K562 (cell line): ENCODE measurements around the gene CD151. TPM values are rescaled to one million over a fixed set of nuclear protein-coding genes. Genes with fewer than 3 reads are reported as not detected.

Experiments used
- GTF2A2 ChIP-seq: IDR thresholded peaks from 2 replicates; pipeline ENCODE4 v1.6.1; 2016; ENCODE audit warnings: mild to moderate bottlenecking, missing genetic modification characterization, missing compliant biosample characterization
- JUN ChIP-seq, 2 experiments: sonication (generic) in 1 of 2; formaldehyde crosslinking in 1 of 2; IDR thresholded peaks; 2 replicates each; pipeline versions ENCODE4 v1.6.1 to v1.8.0; 2012 to 2022; ENCODE audit warnings: borderline replicate concordance in 2 of 2, mild to moderate bottlenecking in 2 of 2, improper control_type of control experiment in 1 of 2, low read depth in 1 of 2, low read length in 1 of 2, missing genetic modification reagents in 1 of 2
- NBN ChIP-seq: fragments of 450-650 bp; IDR thresholded peaks from 2 replicates; pipeline ENCODE4 v1.6.1; 2016; ENCODE audit warnings: low read depth, mild to moderate bottlenecking
- NFE2 ChIP-seq: IDR thresholded peaks from 2 replicates; pipeline ENCODE4 v1.6.1; 2014; ENCODE audit warnings: antibody characterized with exemption, low read depth
- RBM14 ChIP-seq: fragments of 200-400 bp; formaldehyde crosslinking; IDR thresholded peaks from 2 replicates; pipeline ENCODE4 v1.6.1; 2018; ENCODE audit warnings: low read depth, mild to moderate bottlenecking, low read length, moderate library complexity, borderline replicate concordance; ENCODE audit not compliant: insufficient read depth
- RFX7 ChIP-seq: fragments of 250-450 bp; sonication (Bioruptor Pico); IDR thresholded peaks from 2 replicates; pipeline ENCODE4 v1.5.1; 2021; ENCODE audit warnings: mild to moderate bottlenecking
- SAFB2 ChIP-seq: fragments of 200-400 bp; formaldehyde crosslinking; IDR thresholded peaks from 2 replicates; pipeline ENCODE4 v1.6.1; 2018; ENCODE audit warnings: borderline replicate concordance, low read length, low read depth, moderate library complexity; ENCODE audit not compliant: severe bottlenecking
- U2AF2 ChIP-seq: fragments of 200-400 bp; formaldehyde crosslinking; optimal IDR thresholded peaks from 2 replicates; pipeline ENCODE3; 2017; ENCODE audit warnings: low read depth, mild to moderate bottlenecking, low read length
- ZFP1 ChIP-seq: fragments of 450-650 bp; formaldehyde crosslinking; IDR thresholded peaks from 2 replicates; pipeline ENCODE4 v1.4.0; 2020; ENCODE audit warnings: mild to moderate bottlenecking, mixed read lengths
- ZNF232 ChIP-seq: sonication (generic); formaldehyde crosslinking; IDR thresholded peaks from 2 replicates; pipeline ENCODE4 v1.8.0; 2022; ENCODE audit warnings: mild to moderate bottlenecking, missing genetic modification reagents
- ZNF764 ChIP-seq: fragments of 250-450 bp; sonication (Bioruptor Pico); IDR thresholded peaks from 2 replicates; pipeline ENCODE4 v1.4.0; 2020; ENCODE audit warnings: low read depth, mild to moderate bottlenecking, moderate library complexity
- polyA plus RNA-seq, 8 experiments: library from polyadenylated mRNA; depleted of rRNA in 4 of 8; stranded (reverse) in 5 of 8; unstranded in 3 of 8; fragments of >200 nt; fragmentation: Nextera tagmentation in 2 of 8; fragmentation: Illumina TruSeq in 1 of 8; extraction: Ambion mirVana in 2 of 8; extraction: Trizol in 1 of 8; gene quantifications; 2 replicates each; pipeline versions ENCODE4 v1.2.1 to v1.2.3, GENCODE V29; 2011 to 2014; ENCODE audit warnings: inconsistent platforms in 1 of 8, missing spikeins in 1 of 8
- total RNA-seq, 7 experiments: library from RNA; depleted of rRNA in 6 of 7; stranded (reverse); fragments of >200 nt in 6 of 7; fragmentation: Illumina TruSeq in 2 of 7; extraction: Trizol in 2 of 7; gene quantifications; 2 replicates each; pipeline versions ENCODE4 v1.2.1 to v1.2.3, GENCODE V29; 2011 to 2021; ENCODE audit warnings: low replicate concordance in 1 of 7
- TF ChIP-seq, protein P1 (sequence below), 2 experiments: fragments of 450-650 bp; conservative IDR thresholded peaks; 2 replicates each; pipeline ENCODE4 v1.6.1; 2017; ENCODE audit warnings: mild to moderate bottlenecking in 2 of 2, moderate library complexity in 2 of 2
- TF ChIP-seq, protein P2 (sequence below): fragments of 250-450 bp; sonication (Bioruptor Pico); IDR thresholded peaks from 2 replicates; pipeline ENCODE4 v1.8.0; 2022; ENCODE audit warnings: moderate library complexity, mild to moderate bottlenecking, inconsistent platforms
- TF ChIP-seq, protein P3 (sequence below): fragments of 250-450 bp; sonication (Bioruptor Pico); IDR thresholded peaks from 2 replicates; pipeline ENCODE4 v1.6.1; 2021; ENCODE audit warnings: mild to moderate bottlenecking
- TF ChIP-seq, protein P4 (sequence below), 2 experiments: fragments of 450-650 bp; IDR thresholded peaks; 2 replicates each; pipeline ENCODE4 v1.6.1; 2018; ENCODE audit warnings: mild to moderate bottlenecking in 2 of 2, low read depth in 1 of 2; ENCODE audit not compliant: partially characterized antibody in 2 of 2
- TF ChIP-seq, protein P5 (sequence below): fragments of 150-350 bp; conservative IDR thresholded peaks from 2 replicates; pipeline ENCODE4 v1.6.1; 2014; ENCODE audit warnings: low read length

The CD151 gene
- total and polyA plus RNA-seq, 9 of the 15 experiments (the other 6 are each of a cell fraction or from before 2014, with no cell fraction given): 2.3 to 187 (median 140) TPM

DNA sequence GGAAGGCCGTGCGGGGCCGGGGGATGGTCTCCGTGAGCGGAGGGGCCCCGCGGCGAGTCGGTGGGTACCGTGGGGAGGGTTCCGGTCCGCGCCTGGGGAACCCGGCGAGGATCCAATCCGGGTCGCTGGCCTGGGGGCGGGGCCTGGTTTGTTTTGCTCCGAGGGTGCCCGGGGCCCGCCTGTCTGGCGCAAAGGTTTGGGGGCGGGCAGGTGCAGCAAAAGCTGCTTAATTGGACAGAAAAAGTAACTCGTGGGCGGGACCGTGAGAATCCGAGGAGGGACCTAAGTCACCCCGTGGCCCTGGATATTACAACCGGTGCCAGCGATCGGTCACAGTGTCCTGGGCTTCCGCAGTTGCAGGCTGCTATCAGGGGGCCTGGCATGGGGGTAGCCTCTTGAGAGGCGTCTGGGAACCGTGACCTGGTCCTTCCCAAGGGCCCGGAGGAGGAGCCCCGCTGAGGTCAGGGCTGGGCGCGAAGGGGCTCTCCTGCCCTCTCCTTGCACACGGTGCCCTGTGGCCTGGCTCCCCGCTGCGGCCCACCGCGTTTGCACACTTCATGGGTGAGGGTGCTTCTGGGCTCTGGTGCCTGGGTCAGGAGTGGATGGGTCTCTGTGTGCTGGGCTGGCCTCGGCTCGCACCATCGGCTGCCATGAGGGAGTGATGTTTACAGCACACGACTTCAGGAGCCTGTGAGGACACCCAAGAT, 12.7 kb upstream of the CD151 start (continued):
- TF ChIP-seq, protein P1, sequence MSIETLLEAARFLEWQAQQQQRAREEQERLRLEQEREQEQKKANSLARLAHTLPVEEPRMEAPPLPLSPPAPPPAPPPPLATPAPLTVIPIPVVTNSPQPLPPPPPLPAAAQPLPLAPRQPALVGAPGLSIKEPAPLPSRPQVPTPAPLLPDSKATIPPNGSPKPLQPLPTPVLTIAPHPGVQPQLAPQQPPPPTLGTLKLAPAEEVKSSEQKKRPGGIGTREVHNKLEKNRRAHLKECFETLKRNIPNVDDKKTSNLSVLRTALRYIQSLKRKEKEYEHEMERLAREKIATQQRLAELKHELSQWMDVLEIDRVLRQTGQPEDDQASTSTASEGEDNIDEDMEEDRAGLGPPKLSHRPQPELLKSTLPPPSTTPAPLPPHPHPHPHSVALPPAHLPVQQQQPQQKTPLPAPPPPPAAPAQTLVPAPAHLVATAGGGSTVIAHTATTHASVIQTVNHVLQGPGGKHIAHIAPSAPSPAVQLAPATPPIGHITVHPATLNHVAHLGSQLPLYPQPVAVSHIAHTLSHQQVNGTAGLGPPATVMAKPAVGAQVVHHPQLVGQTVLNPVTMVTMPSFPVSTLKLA (conservative IDR thresholded peaks at IDR 0.05): peak; percentile 39 to 46; a peak in 2 of 4 replicates
- TF ChIP-seq RBM14: peak; percentile 55; the same call in 1 of the 2 replicates
- TF ChIP-seq GTF2A2: no peak
- no peak for TF ChIP-seq ZNF764 (CRISPR knock-in tag)
- TF ChIP-seq U2AF2: no peak
- TF ChIP-seq NFE2: no peak
- TF ChIP-seq, protein P2, sequence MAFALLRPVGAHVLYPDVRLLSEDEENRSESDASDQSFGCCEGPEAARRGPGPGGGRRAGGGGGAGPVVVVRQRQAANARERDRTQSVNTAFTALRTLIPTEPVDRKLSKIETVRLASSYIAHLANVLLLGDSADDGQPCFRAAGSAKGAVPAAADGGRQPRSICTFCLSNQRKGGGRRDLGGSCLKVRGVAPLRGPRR: 0 out of 2 replicates have a peak, but pooled peaks have one; percentile 43
- TF ChIP-seq, protein P3, sequence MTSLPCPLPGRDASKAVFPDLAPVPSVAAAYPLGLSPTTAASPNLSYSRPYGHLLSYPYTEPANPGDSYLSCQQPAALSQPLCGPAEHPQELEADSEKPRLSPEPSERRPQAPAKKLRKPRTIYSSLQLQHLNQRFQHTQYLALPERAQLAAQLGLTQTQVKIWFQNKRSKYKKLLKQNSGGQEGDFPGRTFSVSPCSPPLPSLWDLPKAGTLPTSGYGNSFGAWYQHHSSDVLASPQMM (CRISPR knock-in tag): no peak
- TF ChIP-seq, protein P4, sequence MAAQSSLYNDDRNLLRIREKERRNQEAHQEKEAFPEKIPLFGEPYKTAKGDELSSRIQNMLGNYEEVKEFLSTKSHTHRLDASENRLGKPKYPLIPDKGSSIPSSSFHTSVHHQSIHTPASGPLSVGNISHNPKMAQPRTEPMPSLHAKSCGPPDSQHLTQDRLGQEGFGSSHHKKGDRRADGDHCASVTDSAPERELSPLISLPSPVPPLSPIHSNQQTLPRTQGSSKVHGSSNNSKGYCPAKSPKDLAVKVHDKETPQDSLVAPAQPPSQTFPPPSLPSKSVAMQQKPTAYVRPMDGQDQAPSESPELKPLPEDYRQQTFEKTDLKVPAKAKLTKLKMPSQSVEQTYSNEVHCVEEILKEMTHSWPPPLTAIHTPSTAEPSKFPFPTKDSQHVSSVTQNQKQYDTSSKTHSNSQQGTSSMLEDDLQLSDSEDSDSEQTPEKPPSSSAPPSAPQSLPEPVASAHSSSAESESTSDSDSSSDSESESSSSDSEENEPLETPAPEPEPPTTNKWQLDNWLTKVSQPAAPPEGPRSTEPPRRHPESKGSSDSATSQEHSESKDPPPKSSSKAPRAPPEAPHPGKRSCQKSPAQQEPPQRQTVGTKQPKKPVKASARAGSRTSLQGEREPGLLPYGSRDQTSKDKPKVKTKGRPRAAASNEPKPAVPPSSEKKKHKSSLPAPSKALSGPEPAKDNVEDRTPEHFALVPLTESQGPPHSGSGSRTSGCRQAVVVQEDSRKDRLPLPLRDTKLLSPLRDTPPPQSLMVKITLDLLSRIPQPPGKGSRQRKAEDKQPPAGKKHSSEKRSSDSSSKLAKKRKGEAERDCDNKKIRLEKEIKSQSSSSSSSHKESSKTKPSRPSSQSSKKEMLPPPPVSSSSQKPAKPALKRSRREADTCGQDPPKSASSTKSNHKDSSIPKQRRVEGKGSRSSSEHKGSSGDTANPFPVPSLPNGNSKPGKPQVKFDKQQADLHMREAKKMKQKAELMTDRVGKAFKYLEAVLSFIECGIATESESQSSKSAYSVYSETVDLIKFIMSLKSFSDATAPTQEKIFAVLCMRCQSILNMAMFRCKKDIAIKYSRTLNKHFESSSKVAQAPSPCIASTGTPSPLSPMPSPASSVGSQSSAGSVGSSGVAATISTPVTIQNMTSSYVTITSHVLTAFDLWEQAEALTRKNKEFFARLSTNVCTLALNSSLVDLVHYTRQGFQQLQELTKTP (IDR thresholded peaks at IDR 0.05; ENCODE audit: low read depth in 1 of 2, partially characterized antibody in 2 of 2): no peak
- TF ChIP-seq ZNF232 (CRISPR knock-in tag): no peak
- no peak for TF ChIP-seq ZFP1 (CRISPR knock-in tag)
- TF ChIP-seq SAFB2: no peak
- no peak for TF ChIP-seq RFX7 (CRISPR knock-in tag)
- no peak for TF ChIP-seq NBN
- no peak for TF ChIP-seq JUN (IDR thresholded peaks at IDR 0.05; ENCODE audit: borderline replicate concordance, low read depth, low read length)
- TF ChIP-seq JUN (CRISPR knock-in tag; IDR thresholded peaks at IDR 0.05; ENCODE audit: borderline replicate concordance): peak; percentile 25; the same call in 1 of the 2 replicates
- TF ChIP-seq, protein P5, sequence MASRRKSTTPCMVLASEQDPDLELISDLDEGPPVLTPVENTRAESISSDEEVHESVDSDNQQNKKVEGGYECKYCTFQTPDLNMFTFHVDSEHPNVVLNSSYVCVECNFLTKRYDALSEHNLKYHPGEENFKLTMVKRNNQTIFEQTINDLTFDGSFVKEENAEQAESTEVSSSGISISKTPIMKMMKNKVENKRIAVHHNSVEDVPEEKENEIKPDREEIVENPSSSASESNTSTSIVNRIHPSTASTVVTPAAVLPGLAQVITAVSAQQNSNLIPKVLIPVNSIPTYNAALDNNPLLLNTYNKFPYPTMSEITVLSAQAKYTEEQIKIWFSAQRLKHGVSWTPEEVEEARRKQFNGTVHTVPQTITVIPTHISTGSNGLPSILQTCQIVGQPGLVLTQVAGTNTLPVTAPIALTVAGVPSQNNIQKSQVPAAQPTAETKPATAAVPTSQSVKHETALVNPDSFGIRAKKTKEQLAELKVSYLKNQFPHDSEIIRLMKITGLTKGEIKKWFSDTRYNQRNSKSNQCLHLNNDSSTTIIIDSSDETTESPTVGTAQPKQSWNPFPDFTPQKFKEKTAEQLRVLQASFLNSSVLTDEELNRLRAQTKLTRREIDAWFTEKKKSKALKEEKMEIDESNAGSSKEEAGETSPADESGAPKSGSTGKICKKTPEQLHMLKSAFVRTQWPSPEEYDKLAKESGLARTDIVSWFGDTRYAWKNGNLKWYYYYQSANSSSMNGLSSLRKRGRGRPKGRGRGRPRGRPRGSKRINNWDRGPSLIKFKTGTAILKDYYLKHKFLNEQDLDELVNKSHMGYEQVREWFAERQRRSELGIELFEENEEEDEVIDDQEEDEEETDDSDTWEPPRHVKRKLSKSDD: no peak
